ENCODE data around the gene LINGO4. TPM values are rescaled to one million over a fixed set of nuclear protein-coding genes. Genes with fewer than 3 reads are reported as not detected.

The LINGO4 gene
- total and polyA plus RNA-seq, 2 experiments from 2014 or later = not detected

DNA sequence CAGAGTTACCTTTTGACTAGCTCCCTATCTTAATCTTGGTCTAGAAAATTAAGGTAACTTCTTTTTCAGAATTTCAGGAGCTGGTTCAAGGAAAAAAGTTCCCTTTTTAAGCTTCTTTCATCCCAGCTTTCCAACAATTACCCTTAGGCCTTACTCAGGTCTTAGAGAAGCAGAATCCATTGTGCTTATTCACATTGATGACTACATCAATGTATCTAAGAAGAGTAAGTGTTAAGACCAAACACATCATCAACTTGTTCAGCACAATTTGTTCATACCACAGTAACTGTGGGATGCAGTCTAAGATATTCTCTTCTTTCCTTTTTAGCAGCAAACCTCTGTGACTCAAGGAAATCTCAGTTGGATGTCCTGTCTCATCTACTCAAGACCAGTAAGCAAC is 46.0 kb downstream of the LINGO4 start:
- Histone ChIP-seq H3K27ac (no peak overlapping the region), H3K4me3 (no peak overlapping the region), H3K27me3 (no peaks in the 10 kb centered on the region), H3K9me3 (ENCODE audit: low read depth) (no peaks in the 10 kb centered on the region), H3K36me3 (peaks cover 16% of the 10 kb centered on the region), H3K4me1 (ENCODE audit: low read depth) (peaks cover 5% of the 10 kb centered on the region)
- TF ChIP-seq, protein P1, sequence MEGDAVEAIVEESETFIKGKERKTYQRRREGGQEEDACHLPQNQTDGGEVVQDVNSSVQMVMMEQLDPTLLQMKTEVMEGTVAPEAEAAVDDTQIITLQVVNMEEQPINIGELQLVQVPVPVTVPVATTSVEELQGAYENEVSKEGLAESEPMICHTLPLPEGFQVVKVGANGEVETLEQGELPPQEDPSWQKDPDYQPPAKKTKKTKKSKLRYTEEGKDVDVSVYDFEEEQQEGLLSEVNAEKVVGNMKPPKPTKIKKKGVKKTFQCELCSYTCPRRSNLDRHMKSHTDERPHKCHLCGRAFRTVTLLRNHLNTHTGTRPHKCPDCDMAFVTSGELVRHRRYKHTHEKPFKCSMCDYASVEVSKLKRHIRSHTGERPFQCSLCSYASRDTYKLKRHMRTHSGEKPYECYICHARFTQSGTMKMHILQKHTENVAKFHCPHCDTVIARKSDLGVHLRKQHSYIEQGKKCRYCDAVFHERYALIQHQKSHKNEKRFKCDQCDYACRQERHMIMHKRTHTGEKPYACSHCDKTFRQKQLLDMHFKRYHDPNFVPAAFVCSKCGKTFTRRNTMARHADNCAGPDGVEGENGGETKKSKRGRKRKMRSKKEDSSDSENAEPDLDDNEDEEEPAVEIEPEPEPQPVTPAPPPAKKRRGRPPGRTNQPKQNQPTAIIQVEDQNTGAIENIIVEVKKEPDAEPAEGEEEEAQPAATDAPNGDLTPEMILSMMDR (IDR thresholded peaks at IDR 0.05; ENCODE audit: low read depth, low read length) = no peak
- DNase-seq (ENCODE audit: low read depth in 1 of 2, low spot score in 1 of 2) = no peak

DNA sequence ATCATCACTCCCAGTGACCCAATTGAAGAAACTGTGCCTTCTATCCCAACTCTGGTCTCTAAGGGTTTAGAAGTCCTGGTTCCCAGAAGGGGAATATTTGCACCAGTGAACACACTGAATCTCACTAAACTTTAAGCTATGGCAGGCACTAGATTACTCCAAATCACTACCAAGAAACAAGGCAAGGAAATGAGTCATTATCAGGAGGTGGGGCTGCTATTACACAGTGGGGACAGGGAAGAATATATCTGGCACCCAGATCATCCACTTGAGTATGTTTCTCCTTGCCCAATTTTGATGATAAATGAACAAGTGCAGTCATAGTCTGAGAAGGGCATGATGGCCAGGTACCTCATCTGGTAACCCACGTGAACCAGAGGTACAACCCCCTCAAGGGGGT is 48.9 kb downstream of the LINGO4 start:
- TF ChIP-seq, protein P1 (IDR thresholded peaks at IDR 0.05; ENCODE audit: low read depth, low read length) = no peak
- Histone ChIP-seq H3K27ac (no peak overlapping the region), H3K9me3 (ENCODE audit: low read depth) (no peaks in the 10 kb centered on the region), H3K4me3 (no peak overlapping the region), H3K4me1 (ENCODE audit: low read depth) (no peaks in the 10 kb centered on the region), H3K27me3 (no peaks in the 10 kb centered on the region), H3K36me3 (peaks cover 8% of the 10 kb centered on the region)
- DNase-seq (ENCODE audit: low read depth in 1 of 2, low spot score in 1 of 2) = peak in 1 of 2 donors; percentile 14

Other genes with a start within 250 kb of the LINGO4 start
- 24.5 and 34.5 TPM in 2 replicates for gene SNX27, start 193.4 kb downstream of the LINGO4 start, total RNA-seq
- 24.4 and 27.6 TPM in 2 replicates for gene SNX27, start 193.4 kb downstream of the LINGO4 start, polyA plus RNA-seq
- 0.14 and 0.42 TPM in 2 replicates for gene CELF3, start 88.6 kb downstream of the LINGO4 start, total RNA-seq
- not detected in 2 replicates for gene CELF3, start 88.6 kb downstream of the LINGO4 start, polyA plus RNA-seq
- gene RIIAD1, start 83.9 kb downstream of the LINGO4 start, total RNA-seq = not detected in 2 replicates
- gene RIIAD1, start 83.9 kb downstream of the LINGO4 start, polyA plus RNA-seq = 1.1 TPM in 1 of 2 replicates, not detected in the other
- 91.0 and 103 TPM in 2 replicates for gene MRPL9, start 41.9 kb downstream of the LINGO4 start, total RNA-seq
- gene MRPL9, start 41.9 kb downstream of the LINGO4 start, polyA plus RNA-seq = 107 and 108 TPM in 2 replicates
- gene TDRKH, start 14.9 kb downstream of the LINGO4 start, total RNA-seq = 7.8 and 13.5 TPM in 2 replicates
- gene TDRKH, start 14.9 kb downstream of the LINGO4 start, polyA plus RNA-seq = 12.9 and 14.6 TPM in 2 replicates
- gene RORC, start 26.4 kb upstream of the LINGO4 start, total RNA-seq = not detected in 2 replicates
- not detected in 2 replicates for gene RORC, start 26.4 kb upstream of the LINGO4 start, polyA plus RNA-seq
- not detected in 2 replicates for gene C2CD4D, start 34.4 kb upstream of the LINGO4 start, total RNA-seq
- gene C2CD4D, start 34.4 kb upstream of the LINGO4 start, polyA plus RNA-seq = 0.41 and 0.44 TPM in 2 replicates
- gene THEM5, start 48.3 kb upstream of the LINGO4 start, total RNA-seq = not detected in 2 replicates
- not detected in 2 replicates for gene THEM5, start 48.3 kb upstream of the LINGO4 start, polyA plus RNA-seq
- 26.8 and 37.5 TPM in 2 replicates for gene THEM4, start 104.1 kb upstream of the LINGO4 start, total RNA-seq
- 42.6 and 61.9 TPM in 2 replicates for gene THEM4, start 104.1 kb upstream of the LINGO4 start, polyA plus RNA-seq
- gene S100A10, start 188.4 kb upstream of the LINGO4 start, total RNA-seq = 14.6 and 19.3 TPM in 2 replicates
- gene S100A10, start 188.4 kb upstream of the LINGO4 start, polyA plus RNA-seq = 58.9 and 103 TPM in 2 replicates
- gene S100A11, start 231.6 kb upstream of the LINGO4 start, total RNA-seq = 22.5 and 29.6 TPM in 2 replicates
- gene S100A11, start 231.6 kb upstream of the LINGO4 start, polyA plus RNA-seq = 111 and 122 TPM in 2 replicates

Data from cardiac muscle cell (in vitro differentiated cells and primary cell).